Effector CD8-positive, alpha-beta T cell (primary cell): Measurements from ENCODE around the gene NDUFAF4.
"Not testable (repeated sequence)": the region's sequence is repeated elsewhere in the genome, so short reads cannot be mapped to it uniquely, and the experiment has no call there.

Experiments used
- DNase-seq: peaks from one replicate; lab custom pipeline; 2025; lab: John Stamatoyannopoulos, UW

Gene NDUFAF4

GRCh38 chr6:96899019-96899418, 1.3 kb upstream of the NDUFAF4 start:
- no peak for DNase-seq

DNA sequence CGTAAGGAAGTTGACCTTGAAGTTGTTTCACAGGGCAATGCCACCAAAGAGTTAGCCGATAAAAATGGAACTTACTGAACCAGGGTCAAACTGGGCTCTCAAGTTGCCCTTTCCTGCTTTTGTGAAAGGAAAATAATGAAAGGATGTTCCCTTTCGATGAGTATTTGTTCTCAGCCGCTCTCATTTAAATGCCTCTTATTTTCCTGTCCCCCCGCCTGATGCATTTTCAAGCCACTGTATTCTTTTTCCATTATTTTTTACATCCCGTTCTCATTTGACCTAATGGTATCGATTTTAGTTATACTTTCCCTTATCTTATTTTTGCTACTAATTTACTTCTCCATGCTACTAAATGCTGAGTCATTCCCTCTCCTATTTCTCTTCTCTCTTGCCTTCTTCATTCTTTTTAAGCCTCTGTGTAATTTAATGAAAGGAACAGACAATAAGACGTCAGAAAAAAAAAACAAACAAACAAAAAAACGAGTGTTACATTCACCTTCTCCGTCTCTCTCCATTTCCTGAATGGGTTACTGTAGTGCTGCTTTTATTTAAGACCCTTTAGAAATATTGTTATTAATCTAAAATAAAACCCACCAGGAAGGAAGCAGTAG, 655 bp upstream of the NDUFAF4 start:
- DNase-seq = no peak

- no peak for DNase-seq
Measured at GRCh38 chr6:96889146-96889545, 8.5 kb downstream of the NDUFAF4 start.

- DNase-seq = no peak
Measured at GRCh38 chr6:96888745-96889144, 8.9 kb downstream of the NDUFAF4 start.

DNA sequence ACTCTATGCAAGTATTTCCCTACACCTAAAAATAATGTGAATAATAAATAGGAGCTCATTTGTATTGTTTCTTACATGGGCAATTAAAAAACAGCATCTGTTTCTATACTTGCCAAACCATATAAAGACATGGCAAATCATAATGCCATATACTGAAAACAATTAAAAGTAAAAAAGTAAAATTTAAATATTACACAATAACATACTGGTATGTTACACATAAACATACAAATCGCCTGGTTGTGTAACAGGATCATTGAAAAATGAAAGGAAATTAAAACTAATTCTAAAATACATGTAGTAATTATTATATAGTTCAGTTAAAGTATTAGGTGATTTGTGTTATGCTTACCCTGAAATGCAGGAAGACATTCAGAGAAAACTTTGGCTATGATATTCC, 11.2 kb downstream of the NDUFAF4 start:
- DNase-seq = no peak

GRCh38 chr6:96885187-96885631, 12.5 kb downstream of the NDUFAF4 start:
- DNase-seq = not testable (repeated sequence)

DNA sequence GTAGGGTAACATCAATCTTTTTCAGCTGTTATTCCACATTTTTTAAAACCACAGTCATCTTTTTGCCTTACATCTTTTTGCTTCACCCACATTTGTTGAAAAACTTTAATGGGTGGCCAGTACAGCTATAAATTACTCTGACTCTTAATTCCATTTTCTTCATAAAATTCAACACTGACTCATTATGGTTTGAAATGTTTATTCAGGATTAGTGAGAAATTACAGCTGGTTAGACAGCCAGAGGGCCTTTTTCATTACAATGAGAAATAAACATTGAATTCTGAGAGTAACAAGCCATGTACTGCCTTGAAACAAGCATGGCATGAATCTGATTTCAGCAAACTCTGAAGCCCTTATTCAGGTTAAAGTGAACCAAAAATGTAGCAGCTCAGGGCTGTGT, 19.5 kb downstream of the NDUFAF4 start:
- DNase-seq = no peak

- no peak for DNase-seq
Measured at GRCh38 chr6:96876886-96877545, 20.7 kb downstream of the NDUFAF4 start.

- no peak for DNase-seq
Measured at GRCh38 chr6:96872976-96873375, 24.7 kb downstream of the NDUFAF4 start.

DNA sequence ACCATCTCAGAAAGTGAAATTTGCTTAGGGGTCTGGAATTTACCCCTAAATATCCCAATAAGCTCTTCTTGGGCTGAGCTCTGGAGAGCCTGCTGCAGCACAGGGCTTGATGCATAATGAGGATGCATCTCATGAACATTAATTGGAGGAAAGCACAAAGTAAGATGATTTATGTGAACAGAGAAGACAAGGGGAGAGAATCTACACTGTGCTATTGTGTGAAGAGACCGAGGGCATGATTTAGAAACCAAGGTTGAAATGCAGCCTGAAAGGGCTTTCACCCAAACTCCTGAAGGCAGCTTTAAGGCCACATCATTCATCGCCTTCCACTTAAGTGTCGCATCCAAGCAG, 32.7 kb downstream of the NDUFAF4 start:
- no peak for DNase-seq

DNA sequence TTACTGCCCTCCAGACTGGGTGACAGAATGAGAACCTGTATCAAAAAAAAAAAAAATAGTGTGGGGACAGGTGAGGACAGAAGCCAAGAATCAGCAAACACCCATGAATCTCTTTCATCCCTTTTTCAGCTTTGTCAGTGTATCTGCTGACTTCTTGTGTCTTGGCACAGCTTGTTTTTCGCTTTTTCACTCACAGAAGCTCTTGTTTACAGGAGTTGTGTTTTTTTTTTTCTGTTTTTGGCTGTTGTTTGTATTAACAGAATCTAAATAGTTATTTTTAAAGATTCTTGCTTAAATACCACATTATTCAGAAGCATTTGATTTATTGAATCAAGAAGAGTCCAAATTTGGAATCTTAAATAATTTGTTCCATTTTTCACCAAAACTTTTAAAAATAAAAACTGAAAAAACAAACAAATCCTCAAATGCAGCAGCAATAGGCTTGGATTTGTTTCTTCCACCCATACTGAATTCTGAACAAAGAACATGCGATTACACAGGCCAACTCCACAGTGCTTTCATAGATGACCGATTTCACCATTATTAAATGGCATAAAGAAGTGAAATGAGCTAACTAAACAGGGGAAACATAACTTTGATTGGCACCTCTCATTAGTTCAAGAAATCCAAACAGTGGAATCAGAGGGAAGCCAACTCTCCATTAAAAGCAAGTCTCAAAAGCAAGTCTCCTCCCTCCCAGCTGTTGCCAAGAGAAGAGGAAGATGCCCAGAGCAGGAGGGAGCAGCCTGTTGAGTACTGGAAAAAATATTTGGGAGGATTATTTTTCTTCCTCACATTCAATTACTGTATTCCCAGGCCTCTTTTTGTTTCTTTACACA, 33.3 kb downstream of the NDUFAF4 start:
- no peak for DNase-seq

GRCh38 chr6:96862560-96862959, 35.1 kb downstream of the NDUFAF4 start:
- no peak for DNase-seq

- DNase-seq = no peak
Measured at GRCh38 chr6:96861588-96861987, 36.1 kb downstream of the NDUFAF4 start.

DNA sequence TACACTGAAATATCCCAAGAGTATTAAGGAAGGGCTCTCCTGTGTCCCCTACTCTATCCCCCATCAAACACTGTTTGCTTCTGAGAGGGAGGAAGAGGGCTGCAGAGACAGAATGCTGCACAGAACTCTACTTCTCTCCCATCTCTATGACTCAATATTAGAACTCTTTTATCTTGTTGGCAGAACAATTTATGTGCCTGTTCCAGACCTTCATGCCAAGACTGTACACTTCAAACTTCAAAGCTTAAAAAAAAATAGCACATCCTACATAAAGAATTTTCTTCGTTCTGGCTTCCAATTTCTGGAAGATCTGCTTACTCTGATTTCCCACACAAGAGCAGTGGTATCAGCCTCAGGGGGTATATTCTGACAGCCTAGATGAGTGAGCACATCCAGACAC, 40.8 kb downstream of the NDUFAF4 start:
- no peak for DNase-seq

GRCh38 chr6:96853083-96853482, 44.6 kb downstream of the NDUFAF4 start:
- DNase-seq = no peak

GRCh38 chr6:96852605-96853004, 45.1 kb downstream of the NDUFAF4 start:
- no peak for DNase-seq

- no peak for DNase-seq
Measured at GRCh38 chr6:96851858-96852257, 45.8 kb downstream of the NDUFAF4 start.

GRCh38 chr6:96849615-96850014, 48.1 kb downstream of the NDUFAF4 start:
- no peak for DNase-seq

DNA sequence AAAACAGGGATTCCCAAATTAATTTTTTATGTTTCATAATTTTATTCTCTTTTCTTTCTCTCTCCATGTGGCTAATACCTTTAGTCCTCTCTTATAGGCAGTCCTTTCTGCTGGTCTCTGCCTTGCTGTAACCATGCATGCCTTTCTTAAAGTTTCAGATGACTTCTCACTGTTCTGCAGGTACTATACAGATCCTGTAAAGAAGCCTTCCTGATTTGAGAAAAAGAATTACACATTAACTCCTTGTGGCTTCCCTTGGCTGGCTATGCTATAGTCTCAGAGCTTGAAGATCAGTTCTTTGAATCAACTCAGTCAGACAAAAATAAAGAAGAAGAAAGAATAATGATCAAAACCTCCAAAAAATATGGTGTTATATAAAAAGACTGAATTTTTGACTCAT, 53.2 kb downstream of the NDUFAF4 start:
- DNase-seq = no peak

DNA sequence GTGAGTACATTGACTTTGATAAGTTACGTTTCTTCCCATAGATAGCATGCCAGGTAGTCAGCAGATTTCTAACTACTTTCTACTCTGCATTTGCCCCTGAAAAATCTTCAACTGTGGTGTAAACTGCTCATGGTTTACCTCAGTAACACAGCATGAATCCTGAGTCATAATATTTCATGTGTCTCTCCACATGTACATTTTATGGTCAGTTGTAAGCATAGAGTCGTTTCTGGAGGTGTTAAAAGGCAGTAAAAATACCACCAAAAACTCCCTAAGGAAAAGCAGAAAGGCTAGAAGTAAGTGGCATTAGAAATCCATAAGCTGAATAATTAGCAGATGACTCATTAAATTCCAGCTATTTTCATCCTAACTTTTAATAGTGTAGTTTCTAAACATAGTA, 56.3 kb downstream of the NDUFAF4 start:
- no peak for DNase-seq
